ENCODE results near the gene KIAA0319L.

DNA sequence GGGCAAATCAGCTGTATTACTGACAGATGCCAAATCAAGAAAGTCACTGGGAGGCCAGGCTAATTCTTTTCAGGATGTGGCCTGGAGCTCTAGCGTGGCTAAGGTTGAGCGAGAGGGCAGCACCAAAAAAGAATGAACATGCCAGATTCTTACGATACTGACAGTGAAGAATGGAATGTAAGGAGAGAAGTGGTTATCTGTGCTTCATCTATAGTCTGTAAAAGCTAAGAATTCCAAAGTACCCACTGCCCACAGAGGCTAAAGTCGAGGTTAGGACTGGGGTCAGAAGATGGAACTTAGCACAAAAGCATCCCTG, 48.6 kb upstream of the KIAA0319L start:
- TF ChIP-seq POLR2A (IDR thresholded peaks at IDR 0.05; ENCODE audit: low read depth, low read length), result no peak
- no peak for TF ChIP-seq POLR2AphosphoS5 (IDR thresholded peaks at IDR 0.05; ENCODE audit: low read depth, low read length)
